Urothelium cell line (cell line): ENCODE data around the gene TEX51.
A peak's percentile ranks its signal among the peaks of the same experiment; 100 is the strongest.

ENCODE experiments used
- DNase-seq: peaks from one replicate; pipeline ENCODE4 v3.0.0; 2011; ENCODE audit warnings: low spot score, mixed read lengths
- FAIRE-seq: peaks from 2 replicates; lab custom pipeline; 2011; peaks lifted over from hg19 to GRCh38; lab: Jason Lieb, UNC

The TEX51 gene

DNA sequence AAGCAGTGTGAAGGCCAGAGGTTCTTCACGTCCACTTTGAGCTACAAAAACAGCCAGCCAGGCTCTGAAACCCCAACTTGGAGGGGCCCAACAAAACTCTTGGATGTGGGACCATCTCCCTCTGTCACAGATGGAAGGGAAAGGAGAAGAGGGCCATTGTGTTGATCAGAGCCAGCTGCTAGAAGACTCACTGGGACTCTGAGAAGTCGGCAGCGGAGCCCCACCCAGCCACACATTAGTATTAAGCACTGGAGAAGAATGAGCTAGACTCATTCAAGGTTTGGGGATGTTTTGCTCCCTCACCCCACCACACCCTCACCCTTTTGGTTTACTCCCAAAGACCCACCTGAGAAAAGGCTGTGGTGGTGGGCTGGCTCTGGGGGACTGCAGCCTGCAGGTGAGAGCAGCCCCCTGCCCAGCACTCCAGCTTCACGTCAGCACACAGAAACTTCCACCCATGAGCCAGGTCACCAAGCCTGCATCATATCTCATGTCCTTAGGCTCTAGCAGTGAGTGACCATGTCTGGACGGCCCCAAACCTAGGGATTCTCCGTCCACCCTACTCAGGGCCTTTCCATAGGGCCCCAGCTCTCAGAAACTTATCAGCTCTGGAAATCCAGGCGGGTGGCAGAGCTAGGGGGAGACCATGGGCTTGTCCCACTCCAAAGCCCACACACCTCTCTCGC lies 12.6 kb downstream of the TEX51 start:
- no peak for DNase-seq

GRCh38 chr2:126912201-126912600 lies 13.5 kb downstream of the TEX51 start:
- DNase-seq (no peak), FAIRE-seq (no peak)

More for the DNA sequence above, 12.6 kb downstream of the TEX51 start:
- FAIRE-seq, result no peak

DNA sequence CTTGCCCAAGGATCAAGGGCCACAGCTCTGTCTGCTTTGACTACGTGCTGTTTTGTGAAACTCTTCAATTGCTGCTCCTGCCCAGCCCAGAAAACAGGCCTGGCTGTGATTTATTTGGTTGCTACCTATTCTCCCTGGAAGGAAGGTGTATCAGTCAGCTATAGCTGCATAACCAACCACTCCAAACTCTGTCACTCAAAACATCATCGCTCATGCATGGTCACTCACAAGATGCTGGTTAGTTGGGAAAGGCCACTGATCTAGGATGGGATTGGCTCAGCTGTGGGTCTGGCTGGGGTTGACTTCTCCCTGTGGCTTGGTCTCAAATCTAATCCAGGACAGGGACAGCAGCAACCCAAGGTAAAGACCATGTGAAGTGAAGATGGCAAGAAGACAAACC lies 14.6 kb downstream of the TEX51 start:
- no peak for DNase-seq
- FAIRE-seq, result no peak

DNA sequence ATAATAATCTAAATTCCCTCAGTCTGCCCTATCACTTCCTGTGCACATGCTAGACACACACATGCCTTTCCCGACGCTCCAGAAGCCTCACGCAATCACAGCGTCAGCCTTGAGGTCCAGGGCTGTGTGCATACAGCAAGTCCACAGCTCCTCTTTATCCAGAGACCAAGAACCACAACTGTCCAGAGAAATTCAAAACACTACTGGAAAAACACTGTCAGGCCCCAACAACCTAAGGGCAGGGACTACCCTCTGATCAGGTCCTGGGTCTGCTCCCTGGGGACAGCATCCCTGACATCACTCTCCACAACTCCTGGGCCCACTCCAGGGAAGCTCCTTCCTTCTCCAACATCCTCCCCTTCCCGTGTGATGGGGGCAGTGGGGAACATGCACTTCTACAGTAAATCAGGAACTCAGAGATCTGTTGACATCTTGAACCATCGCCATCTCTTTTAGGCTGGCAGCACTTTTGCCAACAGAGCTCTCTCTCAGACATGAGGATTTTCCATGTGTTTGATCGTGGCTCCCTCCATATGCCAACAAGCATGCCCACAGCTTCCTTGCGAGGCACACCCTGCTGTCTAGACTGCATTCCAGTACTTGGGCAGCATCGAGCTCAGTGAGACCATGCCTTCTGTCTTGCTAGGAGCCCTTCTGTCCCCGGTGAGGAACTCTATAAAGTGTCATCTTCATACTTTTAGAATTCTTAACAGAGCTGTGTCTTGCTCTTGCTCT lies 15.4 kb downstream of the TEX51 start:
- DNase-seq, result no peak
- no peak for FAIRE-seq

DNA sequence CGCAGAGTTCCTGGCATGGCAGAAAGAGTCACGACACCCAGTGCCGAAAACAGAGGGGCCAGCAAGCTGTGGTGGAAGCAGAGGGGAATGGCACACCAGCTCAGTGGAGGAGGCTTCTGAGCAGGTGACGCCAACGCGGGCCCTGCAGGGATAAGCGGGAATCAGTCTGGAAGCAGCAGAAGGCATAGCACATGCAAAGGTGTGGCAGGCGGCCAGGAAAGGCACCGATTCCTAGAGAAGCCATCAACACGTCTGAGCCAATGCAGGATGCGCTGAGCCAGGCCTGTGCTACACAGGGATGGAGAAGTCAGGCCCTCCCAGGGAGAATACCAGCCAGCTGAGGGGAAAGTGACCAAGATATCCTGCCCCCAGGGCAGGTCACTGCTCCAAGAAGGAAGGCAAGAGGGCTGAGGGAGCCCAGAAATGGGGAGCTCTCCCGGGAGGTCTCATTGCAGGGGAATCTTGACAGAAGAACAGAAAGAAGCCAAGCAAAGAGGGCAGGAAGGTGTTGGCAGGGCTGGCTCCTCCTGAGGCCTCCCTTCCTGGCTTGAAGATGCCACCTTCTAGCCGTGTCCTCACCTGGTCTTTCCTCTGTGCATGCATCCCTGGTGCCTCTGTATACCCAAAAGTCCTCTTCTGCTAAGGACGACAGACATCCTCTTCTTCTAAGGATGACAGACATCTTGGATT lies 16.3 kb downstream of the TEX51 start:
- DNase-seq, result no peak
- FAIRE-seq, result no peak

DNA sequence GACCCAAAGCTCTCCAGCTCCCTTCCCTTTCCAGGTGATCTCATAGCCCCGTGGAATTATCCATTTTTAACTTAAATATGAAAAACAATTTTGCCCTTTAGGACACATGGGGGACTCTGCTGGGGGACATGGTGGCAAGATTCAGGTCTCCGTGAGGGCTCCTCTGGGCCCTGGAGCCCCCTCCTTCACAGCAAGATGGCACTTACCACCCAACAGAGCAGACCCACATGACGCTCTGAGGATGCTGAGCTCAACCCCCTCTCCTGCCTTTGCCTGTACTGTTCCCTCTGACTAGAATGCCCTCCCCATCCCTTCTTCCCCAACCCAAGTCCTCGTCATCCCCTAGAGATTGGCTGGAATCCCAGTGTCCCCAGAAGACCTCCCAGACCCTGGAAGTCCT lies 17.2 kb downstream of the TEX51 start:
- FAIRE-seq (no peak), DNase-seq (no peak)

- no peak for DNase-seq
- FAIRE-seq, result no peak
These were observed 18.1 kb downstream of the TEX51 start for GRCh38 chr2:126916744-126917143.

DNA sequence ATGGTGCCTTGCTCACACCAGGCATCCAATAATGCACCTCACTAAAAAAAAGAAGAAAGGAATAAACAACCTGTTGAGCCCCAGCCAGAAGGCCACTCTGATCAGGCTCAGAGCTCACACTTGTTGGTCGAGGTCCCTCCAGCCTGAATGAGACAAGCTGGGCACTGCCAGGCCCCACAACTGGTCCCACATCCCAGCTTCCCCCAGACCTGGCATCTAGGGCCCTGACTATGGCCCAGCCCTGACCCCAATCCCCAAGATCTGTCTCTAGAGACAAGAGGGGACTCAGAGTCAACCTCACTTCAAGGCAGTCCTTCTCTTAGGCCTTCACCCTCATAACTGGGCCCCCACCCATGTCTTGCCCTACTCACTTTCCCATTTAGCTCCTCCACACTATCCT lies 22.4 kb downstream of the TEX51 start:
- FAIRE-seq (no peak), DNase-seq (no peak)

GRCh38 chr2:126930970-126931590 lies 32.4 kb downstream of the TEX51 start:
- no peak for FAIRE-seq
- no peak for DNase-seq

DNA sequence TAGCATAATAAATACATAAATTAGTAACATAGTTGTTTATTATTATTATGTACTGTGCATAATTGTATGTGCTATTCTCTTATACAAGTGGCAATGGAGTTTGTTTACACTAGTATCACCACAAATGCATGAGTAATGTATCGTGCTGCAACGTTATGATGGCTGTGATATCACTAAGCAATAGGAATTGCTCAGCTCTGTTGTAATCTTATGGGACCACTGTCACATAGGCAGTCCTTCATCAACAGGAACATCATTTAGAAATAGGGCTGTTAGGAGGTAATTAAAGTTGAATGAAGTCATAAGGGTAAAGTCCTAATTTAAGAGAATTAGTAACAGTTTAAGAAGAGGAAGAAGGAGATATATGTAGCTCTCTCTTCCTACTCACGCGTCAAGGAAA lies 33.8 kb downstream of the TEX51 start:
- peak; percentile 13 for FAIRE-seq
- no peak for DNase-seq

DNA sequence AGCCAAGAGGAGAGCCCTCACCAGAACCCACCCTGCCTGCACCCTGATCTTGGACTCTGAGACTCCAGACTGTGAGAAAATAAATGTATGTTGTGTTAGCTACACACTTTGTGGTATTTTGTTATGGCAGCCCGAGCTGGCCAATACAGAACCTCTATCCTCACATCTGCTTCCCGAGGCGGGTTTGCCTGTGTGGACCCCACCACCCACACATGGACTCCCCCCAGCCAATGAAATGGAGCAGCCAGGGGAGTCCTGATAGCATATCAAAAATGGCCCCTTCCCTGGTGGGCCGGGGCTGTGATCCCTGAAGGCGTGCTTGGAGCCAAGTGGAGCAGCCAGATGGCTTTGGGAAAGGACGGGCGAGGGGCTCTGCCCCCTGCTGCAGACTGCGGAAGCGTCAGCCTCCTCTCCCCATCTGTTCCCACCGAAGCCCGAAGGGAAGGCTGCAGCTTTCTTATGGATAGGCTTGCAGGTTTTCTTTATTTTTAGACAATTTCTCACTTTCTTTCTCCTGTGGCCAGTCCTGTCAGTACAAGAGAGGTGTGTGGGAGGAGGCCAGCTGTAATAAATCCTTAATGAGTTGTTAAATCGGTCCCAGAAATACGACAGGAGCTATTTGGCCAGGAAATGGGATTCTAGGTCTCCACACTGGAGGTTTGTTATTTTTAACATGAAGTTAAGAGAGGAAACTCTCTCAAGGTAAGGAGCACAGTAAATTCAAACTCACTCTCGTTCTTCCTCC lies 34.4 kb downstream of the TEX51 start:
- DNase-seq, result no peak

GRCh38 chr2:126933711-126934091 lies 35.0 kb downstream of the TEX51 start:
- FAIRE-seq, result no peak

More for the DNA sequence above, 34.4 kb downstream of the TEX51 start:
- FAIRE-seq, result no peak

GRCh38 chr2:126934809-126935208 lies 36.1 kb downstream of the TEX51 start:
- no peak for DNase-seq
- FAIRE-seq, result no peak

More at GRCh38 chr2:126933711-126934091, 35.0 kb downstream of the TEX51 start:
- no peak for DNase-seq

DNA sequence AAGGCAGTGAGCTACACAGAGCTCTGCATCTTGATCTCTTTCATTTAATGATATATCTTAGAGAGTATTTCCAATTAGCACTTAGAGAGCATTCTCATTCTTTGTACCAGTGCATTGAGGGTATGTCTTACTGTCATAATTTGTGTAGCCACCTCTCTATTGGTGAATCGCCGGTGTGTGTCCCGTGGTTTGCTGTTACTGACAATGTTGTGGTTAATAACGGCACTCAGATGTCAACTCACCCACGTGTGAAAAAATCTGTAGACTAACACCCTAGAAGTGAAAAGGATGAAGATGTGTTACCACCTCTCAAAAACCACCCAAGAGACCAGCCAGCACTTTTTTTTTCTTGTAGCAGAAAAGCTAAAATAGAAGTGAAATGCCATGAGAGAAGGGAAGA lies 37.1 kb downstream of the TEX51 start:
- no peak for DNase-seq
- no peak for FAIRE-seq

DNA sequence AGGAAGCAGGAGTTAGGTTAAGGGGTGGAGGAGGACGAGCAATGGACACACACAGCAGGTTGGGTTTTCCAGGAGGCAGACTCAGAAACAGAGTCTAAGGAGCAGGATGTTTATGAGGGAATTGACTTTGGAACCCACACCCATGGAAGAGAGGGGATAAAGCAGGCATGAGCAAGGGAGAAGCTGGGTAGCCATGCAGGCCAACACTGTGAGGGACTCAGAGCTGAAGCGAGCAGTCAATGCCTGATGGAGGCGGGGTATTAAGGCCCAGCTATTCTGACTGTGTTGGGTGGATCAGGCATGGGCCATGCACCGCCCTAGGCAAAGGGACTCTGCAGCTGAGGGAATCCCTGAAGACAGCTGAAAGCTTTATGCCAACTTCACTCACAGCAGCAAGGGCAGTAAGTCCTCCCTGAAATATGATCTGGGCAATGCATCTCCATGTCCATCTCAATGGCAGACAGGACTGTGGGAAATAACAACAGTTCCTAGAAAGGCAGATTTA lies 37.6 kb downstream of the TEX51 start:
- no peak for DNase-seq
- no peak for FAIRE-seq

DNA sequence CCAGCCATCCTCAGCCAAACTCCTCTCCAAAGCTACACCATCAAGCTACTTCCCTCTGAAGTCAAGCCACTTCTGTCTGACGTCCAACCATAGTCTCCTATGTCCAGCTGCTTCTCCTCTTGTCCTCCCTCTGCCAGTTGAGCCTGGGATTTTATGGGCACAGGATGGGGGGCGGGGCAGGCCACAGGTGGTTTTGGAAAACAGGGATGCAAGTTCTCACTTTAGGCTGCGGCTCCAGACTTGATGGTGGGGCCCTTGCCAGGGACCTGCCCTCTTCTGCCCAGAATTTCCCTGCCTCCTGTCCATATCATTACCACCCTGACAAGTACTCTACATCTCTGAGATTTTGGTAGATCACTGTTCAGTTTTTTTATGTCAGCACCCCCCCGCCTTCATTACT lies 41.6 kb downstream of the TEX51 start:
- FAIRE-seq (no peak), DNase-seq (no peak)

DNA sequence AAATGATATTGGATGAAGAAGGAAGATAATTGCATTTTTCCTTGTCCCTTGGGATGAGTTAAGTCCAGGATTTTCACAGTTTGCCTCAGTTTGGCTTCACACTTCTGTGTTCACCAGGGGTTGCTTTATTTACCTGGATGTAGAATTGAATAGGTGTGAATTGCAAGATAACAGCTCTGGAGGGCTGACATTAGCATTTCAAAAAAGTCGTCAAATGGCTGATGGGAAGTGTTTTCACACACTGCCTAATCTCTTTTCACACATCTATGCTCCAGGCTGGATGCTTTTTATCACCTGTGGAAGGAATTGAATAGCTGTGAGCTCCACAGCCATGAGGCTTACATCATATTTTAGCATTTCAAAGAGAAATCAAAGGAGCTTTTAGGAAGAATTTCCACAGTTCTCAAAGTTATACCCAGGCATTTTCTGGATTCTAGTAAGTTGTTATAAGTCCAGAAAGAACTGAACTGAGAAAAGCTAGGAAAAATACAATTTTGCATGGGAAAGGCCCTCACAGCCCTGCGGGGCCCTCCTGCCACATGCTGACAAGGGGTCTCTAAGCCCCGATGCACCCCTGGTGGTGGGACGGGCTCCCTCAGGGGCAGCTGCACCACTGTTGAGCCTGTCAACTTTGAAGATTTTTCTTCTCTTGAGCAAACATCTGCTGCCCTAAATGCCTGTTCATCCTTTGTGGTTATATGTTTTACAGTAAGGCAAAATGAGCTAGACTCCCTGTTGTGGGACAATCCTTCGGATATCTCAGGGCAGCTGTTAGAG lies 43.9 kb downstream of the TEX51 start:
- no peak for FAIRE-seq

DNA sequence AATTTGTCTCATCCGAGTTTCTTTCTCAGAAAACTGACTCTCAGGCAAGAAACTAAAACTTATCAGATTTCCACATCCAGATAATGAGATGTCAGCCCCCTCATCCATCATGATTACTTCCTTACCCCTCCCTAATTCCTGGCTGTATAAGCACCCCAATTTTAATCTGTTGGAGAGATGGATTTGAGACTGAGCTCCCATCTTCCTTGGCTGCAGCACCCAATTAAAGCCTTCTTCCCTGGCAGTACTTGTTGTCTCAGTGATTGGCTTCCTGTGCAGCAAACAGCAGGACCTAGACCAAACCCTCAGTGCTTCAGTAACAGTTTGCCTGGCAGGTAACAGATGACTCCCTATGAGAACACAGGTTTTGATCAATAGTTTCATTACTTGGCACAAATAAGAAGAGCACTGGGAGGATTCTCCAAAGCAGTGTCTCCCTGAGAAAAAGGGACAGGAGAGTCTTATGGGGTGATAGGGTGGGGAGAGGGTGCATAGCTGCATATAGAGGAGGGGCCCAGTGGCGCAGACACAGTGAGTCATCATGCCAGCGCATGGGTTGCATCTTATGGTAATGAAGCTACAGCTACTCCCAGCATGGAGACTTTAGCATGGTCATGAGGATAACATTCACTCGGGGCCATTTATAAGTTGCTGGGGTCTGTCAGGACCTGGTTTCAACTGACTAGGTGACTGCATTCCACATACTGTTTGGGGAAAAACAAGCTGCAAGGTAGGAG lies 45.1 kb downstream of the TEX51 start:
- DNase-seq (no peak), FAIRE-seq (no peak)

More for the DNA sequence above, 43.9 kb downstream of the TEX51 start:
- no peak for DNase-seq

GRCh38 chr2:126945118-126945517 lies 46.4 kb downstream of the TEX51 start:
- FAIRE-seq (no peak), DNase-seq (no peak)
